ENCODE results near the gene FARP1.
"Not testable (repeated sequence)": the region's sequence is repeated elsewhere in the genome, so short reads cannot be mapped to it uniquely, and the experiment has no call there.

- TF ChIP-seq CTCF (conservative IDR thresholded peaks at IDR 0.05; ENCODE audit: low read length); EZH2phosphoT487 (IDR thresholded peaks at IDR 0.05; ENCODE audit: borderline replicate concordance, low read depth, low read length): not testable (repeated sequence)
Observed at GRCh38 chr13:98271646-98272045, 128.8 kb downstream of the FARP1 start.
